NOMO-1 (cell line): Measurements from ENCODE around the gene RHO.
A peak's percentile ranks its signal among the peaks of the same experiment; 100 is the strongest.

Experiments
- DNase-seq, 2 experiments: peaks; one replicate each; lab custom pipeline; 2025; ENCODE audit not compliant: unreplicated experiment in 2 of 2; lab: John Stamatoyannopoulos, UW

RHO gene

DNA sequence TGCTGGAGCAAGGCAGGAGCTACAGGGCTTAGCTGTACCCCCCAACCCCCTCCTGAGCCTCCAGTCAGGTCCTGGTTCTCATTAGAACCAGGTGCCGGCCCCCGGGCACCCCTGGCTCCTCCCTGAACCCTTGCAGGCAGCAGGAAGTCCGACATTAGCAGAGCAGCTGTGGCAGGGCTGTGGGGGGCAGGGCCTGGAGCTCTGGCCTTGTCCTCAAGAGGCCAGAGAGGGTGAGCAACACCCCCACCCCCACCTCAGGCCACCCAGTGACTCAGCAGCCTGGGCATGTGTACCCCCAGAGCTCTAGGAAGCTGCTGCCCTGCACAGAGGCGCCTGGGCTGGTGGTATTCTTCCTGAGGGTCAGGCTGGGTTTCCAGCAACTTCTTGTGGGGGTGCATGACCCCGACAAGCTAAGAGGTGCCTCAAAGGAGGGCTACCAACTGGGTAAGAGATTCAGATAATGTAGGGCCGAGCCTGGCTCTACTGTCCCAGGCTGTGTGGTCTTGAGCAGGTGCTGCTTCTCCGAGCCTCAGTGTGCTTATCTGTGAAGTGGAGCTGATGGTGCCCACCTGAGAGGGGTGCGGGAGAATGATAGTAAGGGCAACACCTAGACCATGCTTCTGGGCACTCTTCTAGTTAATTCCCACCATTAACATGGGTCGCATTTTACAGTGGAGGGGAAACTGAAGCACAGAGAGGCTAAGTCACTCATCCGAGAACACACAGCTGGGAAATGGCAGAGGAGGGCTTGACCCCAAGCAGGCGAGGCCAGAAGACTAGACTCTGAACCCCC, 30.5 kb downstream of the RHO start:
- peak in 1 of 2 experiments; percentile 53 for DNase-seq

DNA sequence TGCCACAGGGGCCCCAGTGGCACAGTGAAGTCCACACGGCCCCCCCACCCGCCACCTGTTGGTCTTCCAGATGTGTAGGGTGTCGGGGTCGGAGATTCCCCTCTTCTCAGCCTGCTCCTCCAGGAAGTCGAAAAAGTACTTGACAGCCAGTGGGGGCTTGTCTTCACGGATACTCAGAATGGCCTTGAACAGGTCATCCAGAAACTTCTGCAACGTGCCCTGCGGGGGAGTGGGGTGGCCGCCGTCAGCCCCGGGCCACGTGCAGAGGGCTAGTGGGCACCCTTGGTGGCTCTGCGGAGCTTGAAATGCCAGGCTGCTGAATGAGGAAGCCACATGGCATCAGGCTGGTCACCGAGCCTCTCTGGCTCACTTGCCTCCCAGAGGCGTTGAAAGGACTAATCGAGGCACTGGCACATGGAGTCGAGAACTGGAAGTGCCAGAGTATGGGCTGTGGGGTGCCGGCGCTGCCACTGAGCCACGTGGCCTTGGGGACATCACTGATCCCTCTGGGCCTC, 31.2 kb downstream of the RHO start:
- no peak for DNase-seq

DNA sequence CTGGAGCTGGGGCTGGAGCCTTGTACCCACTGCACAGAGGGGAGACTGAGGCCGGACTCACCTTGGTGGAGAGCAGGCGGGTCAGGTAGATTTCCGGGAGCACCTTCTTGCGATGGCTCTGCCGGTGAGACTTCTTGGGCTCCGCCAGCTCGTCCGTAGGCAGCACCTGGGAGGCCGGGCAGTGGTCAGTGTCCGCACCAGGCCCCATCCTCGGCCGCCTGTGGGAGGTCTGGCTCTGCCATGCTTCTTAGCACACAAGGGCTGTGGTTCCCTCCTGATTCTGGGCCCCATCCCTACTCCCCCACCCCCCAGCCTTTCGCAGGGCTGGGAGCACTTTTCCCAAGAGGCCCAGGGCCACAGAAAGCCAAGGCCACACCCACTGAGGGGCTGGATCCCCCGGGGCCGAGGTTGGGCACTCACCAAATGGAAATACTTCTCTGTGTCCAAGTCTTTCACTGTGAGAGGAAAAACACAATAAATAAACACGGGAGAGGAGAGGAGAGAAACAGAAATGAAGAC, 31.9 kb downstream of the RHO start:
- DNase-seq: no peak

DNA sequence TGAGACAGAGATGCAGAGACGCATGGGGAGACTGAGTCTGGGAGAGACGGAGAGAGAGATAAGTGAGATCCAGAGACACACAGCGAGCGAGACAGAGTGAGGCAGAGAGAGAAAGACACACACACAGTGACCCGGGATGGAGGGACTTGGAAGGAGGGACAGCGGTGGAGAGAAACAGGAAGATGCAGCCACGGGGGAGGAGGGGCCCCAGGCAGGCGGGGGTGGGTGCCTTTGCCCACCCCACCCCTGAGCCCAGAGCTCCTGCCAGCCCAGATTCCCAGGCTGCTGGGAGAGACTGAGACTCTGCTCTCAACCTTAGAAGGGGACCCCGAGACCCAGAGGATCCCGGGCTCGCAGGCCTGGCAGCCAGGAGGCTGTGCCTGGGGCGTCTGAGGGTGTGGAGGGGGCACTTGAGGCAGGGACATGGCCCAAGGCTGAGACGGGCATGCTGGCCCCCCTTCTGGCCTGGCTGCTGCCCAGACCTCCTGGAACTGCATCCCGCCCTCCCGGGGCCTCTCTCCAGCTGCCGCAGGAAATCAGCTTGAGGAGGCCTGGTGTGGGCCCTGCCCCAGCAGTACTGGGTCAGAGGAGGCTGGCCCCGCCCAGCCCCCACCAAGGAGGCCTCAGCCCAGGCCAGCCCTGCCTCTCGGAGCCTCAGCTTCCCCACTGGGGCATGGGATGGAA, 32.6 kb downstream of the RHO start:
- no peak for DNase-seq

DNA sequence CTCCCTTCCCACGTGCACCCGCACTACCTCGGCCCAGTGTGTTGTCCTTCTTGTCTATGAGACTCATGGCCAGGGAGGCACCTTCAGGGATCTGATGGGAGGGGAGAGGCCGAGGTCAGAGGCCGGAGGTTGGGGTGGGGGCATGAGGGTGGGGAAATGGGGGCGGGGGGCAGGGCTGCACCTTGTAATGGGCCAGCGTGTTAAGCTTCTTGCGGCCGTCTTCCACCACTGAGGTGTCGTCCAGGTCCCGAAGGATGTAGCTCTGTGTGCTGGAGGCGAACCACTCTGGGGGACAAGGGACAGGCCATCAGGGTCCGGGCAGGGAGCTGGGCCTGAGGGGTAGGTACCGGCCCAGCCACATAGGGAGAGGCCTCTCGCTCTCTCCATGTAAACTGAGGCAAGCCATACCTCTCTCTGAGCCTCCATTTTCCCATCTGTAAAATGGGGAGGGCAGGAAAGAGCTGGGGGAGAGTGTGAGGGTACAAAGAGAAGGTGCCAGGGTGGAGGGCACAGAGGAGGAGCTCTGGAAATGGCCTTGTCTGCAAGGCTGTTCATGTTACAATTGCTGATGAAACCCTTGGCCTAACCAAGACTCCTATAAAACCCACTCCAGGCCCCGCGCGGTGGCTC, 33.3 kb downstream of the RHO start:
- DNase-seq: no peak

DNA sequence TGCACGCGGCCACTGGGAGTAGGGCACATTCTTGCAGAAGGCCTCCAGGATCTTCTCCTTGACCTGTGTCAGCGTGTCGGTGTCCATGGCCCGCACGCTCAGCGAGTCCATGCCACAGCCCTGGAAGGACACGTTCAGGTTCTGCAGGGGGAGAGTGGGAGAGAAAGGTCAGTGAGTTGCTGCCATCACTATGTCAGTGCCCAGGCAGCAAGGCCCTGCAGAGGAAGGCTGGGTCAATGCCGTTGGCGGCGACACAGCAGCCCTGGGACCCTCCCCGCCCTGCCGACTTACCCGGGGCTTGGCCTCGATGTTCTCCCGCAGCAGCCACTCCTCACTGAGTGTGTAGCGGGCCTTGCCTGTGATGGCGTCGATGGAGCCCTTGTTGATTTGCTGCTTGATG, 34.4 kb downstream of the RHO start:
- DNase-seq: no peak

DNA sequence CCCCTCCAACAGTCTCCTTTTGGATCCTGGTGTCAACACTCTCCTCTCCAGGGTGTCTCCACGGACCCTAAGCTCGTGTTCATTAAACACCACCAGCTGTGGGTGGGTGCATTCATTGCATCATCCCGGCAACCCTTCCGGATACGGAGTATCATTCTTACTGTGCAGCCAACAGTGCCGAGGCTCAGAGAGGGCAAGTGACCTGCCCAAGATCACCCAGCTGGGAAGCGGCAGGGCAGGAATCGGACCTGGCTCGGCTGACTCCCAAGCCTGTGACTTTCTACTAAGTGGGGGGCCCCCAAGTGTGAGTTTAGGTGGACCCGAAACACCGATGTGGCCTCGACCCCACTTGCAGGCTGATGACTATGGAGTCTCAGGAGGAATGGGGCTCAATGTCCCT, 34.9 kb downstream of the RHO start:
- DNase-seq: no peak

DNA sequence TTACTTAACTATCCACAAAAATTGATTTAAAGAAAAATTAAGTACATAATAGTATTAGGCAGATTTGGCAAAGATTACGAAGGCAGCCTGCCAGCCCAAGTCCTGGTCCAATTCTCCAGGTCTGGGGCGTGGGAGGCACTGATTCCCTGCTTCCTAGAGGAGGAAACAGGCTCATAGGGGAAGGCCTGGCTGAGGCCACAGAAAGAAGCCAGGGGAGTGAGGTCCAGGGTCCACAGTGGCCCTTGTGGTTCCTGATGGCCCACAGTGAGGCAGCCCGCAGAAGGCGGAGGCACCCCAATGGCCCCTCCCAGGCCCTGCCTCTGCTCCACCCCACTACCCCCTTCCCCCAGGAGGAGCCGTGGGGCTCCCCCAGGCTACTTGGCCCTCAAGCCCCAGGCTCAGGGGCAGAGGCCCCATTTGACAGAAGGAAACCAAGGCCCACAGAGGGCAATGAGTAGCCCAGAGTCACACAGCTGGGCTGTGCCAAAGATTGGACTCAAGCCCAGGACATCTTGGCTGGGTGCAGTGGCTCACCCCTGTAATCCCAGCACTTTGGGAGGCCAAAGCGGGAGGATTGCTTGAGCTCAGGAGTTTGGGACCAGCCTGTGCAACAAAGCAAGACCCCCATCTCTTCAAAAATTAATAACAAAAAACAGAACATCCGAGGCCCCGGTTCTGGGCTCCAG, 35.6 kb downstream of the RHO start:
- DNase-seq: no peak

DNA sequence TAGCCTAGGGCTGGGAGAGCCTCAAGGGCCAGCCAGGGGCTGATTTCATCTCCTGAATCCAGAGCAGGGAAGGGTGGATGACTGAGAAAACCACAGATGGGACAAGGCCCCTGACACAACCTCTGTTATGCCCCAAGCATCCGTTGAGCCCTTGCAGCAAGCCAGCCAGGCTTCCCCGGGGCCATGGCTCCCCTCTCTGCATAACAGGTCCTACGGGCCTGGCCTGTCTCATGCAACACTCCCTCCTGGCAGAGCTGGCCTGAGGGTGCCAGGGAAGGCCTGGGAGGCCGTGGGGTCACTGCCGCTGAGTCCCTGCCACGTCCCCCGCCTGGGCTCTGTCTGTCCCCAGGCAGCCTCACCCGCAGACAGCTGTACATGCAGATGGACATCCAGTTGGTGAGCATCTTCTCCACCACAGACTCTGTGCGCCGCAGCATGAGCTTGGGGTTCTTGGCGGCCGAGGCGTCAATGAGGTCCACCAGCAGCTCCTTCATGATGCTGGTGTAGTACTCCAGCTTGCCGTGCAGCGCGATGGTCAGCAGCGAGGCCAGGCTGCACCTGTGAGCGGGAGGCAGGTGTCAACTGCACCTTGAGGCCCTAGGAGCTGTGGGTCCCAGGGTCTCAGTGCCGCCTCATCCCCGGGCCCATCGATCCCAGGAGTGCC, 36.7 kb downstream of the RHO start:
- DNase-seq: no peak

DNA sequence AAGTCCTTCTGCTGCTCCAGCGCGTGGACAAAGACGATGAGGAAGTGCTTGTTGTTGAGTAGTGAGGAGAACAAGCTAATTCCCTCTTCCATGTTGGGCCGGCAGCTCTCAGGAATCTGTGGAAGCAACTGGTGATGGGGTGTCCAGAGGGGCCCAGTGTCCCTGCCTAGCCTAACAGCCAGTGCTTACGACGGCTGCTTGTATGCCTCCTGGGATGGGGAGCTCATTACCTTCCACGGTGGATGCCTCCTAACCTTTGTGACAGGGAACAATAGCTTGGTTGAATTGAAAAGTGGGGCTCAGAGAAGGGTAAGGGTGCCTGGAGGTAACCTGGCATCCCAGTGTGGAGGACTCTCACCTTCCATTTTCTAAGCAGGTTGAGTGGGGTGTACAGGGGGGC, 37.5 kb downstream of the RHO start:
- no peak for DNase-seq

DNA sequence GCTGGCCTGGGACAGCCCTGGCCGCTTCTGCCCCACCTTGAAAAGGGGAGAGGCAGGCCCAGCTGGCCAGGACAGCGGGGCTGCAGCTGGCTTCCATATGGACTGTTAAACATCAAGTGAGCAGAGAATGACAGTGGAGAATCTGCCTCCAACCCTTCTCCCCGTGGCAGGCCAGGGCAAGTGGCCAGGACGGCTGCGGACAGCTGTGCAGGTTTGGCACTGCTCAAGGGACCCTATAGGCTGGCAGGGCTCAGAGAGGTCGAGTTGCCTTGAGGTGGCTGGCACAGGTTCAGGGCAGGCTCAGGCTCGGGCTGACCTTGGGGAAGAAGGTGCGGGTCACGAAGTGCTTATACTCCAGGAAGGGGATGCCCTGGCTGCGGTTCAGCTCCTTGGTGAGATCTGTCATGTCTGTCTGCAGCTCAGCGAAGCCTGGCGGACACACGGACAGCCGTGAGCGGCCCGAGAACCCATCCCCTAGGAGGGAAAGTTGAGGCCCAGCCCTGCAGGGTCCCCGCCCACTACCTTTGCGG, 38.8 kb downstream of the RHO start:
- no peak for DNase-seq

DNA sequence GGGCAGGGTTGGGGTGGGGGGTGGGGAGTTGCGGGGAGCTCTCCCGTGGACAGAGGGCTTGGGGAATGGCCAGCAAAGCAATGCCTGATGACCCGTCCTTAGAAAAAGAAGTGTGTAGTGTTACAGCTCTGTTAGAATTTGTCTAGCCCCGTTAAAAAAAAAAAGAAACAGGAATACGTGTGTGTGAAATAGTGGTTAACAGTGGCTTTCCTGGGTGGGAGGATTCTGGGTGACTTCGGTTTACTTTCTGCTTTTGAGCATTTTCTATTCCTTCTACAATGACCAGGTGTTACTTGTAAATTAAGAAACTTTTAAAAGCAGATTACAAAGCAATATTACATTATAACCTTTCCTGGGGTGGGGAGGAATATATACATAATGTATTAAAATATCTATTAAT, 39.5 kb downstream of the RHO start:
- no peak for DNase-seq

DNA sequence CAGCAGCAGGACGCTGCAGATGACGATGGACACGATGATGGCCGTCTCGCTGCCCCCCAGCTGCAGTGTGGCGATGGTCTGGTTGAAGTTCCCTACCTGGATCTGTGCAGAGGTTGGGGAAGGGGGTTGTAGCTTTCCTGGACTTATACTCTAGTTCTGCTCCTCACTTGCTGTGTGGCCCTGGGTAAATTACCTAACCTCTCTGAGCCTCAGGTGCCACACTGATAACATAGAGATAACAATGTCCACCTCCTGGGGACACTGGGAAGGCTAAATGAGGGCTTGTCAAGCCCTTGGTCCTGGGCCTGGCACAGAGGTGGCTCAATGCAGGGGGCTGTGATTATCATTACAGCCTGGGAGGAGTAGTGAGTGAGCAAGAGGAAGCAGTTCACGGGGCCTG, 41.4 kb downstream of the RHO start:
- DNase-seq: no peak

DNA sequence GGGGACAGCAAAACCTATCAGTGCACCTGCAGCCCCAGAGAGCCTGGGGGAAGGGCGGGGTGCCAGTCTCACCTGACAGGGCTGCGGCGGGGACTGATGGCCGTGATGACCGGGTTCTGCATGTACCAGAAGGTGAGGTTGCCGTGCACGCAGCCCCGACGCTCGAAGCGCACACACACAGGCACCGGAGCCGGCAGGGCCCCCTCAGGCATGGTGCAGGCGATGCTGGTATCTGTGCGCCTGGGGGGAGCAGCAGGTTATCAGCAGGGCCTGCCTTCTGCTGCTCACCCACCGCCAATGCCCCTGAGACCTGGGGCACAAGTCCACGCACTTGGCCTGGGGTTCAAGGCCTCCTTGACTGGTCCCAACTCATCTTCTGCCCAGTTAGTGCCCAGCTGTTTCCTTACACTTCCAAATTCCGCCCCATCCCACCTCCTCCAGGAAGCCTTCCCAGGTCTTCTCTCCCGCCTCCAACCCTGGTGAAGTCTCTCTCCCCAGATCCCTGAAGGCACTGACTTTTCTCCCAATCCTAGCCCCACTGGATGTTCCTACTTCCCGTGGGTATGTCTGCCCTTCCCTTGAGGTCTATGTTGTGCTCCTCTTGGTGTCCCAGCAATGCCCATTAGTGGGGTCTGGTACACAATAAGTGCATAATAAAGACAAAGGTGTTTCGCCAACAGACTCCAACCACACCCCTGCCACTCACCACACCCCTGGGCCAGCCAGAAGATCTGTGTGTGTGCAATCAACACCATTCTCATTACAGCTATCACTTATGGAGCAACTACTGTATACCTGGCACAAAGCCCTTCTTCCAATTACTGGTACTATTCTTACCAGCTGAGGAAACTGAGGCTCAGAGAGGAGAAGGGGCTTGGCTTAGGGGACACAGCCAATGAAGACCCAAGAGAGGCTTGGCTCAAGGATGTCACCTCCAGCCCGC, 43.4 kb downstream of the RHO start:
- no peak for DNase-seq

DNA sequence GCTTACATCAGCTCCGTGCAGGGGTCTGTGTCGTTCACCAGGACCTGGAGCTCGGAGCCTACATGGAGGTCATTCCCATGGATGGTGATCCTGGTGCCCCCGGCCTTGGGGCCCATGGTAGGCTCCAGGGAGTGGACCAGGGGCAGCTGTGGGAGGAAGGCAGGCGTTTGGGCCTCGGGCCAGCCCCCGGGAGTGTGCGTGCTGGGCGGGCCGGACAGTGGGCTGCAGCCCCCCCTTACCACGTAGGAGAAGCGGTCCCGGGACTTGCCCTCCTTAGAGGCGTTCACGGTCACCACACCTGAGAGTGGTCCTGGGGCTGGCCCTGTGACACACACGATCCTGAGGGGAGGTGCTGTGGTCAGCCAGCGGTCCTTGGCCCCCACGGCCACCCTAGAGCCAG, 44.2 kb downstream of the RHO start:
- no peak for DNase-seq

DNA sequence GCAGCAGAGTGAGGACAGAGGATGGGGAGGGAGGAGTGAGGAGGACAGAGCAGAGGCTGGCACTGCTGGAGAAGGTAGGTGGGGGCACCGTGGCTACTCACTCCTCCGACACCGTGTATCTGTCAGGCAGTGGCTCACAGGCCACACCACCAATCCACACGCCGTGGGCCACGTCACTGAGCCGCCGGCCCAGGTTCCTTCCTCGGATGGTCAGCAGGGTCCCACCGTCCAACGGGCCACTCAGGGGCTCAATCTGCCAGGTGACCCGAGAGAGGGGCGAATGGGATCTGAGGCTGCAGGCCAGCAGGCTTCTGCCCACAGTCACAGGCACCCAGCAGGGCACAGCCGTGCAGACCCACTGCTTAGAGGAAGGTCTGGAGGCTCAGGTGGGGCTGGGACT, 45.1 kb downstream of the RHO start:
- DNase-seq: no peak

DNA sequence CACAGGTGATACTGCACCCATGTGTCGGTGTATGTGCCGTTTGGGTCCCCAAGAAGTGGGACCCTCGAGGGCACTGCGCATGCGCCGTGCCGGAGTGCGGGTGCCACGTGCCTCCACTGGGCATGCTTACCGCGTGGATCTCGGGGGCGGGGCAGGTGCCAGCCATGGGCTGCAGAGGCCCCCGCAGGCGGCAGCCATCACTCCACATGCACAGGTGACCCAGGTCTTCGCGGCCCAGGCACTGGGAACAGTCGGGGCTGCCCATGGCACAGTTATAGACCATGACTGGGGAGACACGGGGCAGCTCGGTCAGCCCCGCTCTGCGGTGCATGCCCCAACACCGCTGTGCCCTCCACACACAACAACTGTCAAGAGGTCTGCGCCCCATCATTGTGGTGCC, 45.8 kb downstream of the RHO start:
- DNase-seq: no peak

DNA sequence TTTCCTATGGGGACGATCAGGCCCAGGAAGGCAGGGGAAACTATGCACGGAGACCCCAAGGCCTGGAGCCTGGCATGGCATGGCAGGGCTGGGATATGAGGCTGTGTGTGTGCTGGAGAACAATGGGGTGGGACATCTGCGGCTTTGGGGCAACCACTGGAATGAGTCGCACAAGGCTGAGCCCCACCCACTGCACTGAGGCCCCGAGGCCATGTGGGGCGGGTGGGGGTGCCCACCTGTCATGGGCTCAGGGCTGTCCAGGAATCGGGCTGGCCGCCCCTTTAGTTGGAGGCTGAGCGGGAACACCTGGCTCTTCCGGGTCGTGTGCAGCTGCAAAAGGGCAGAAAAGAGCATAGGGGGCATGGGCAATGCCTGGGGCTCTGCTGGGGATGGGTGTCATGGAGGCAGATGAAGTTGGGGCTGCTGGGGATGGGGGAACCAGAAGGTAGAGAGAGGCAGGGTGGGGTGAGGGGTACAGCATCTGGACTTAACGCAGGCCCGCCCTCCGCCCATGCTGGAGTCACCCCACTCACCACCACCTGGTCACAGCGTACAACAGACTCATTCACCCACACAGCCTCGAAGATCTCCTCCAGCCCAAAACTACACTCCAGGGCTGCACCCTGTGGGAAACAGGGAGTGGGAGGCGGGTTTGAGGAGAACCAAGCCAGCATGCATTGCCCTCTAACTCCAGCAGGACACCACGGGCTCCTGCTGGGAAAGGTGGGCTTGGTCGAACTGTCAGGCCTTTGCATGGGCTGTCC, 47.0 kb downstream of the RHO start:
- DNase-seq: no peak
